Endometrial microvascular endothelial cells (primary cell): ENCODE results near the gene BTRC. TPM values are rescaled to one million over a fixed set of nuclear protein-coding genes. Genes with fewer than 3 reads are reported as not detected.
"Not testable (repeated sequence)": the region's sequence is repeated elsewhere in the genome, so short reads cannot be mapped to it uniquely, and the experiment has no call there.

Experiments used
- in situ Hi-C: cut with HindIII; loops from 2 replicates; pipeline ENCODE4 v1.10.0; 2017; ENCODE audit warnings: low sequenced_read_pairs, low pct_unique_long_range_greater_than_20kb; ENCODE audit errors: inconsistent ontology term
- total RNA-seq: library from RNA; depleted of rRNA; stranded (reverse); fragments of >200 nt; gene quantifications from one replicate; pipeline ENCODE4 v1.2.3, GENCODE V29; 2015; ENCODE audit errors: inconsistent ontology term

BTRC gene
- 14.5 TPM for total RNA-seq

GRCh38 chr10:101353692-101354327, at the start of gene BTRC:
Gene BTRC (plus strand): TSS chr10:101354165. CDS start chr10:101354181, 16 bp downstream.
- in situ Hi-C loops, result no loop called here

- in situ Hi-C loops, result no loop called here
These were observed 49.6 kb upstream of the BTRC start for GRCh38 chr10:101304316-101304715.

- in situ Hi-C loops, result no loop called here
These were observed 48.4 kb upstream of the BTRC start for GRCh38 chr10:101305320-101306241.

- in situ Hi-C loops, result no loop called here
These were observed 45.9 kb upstream of the BTRC start for GRCh38 chr10:101308051-101308450.

- in situ Hi-C loops, result no loop called here
These were observed 43.3 kb upstream of the BTRC start for GRCh38 chr10:101310529-101311184.

GRCh38 chr10:101311185-101312066, 42.5 kb upstream of the BTRC start:
- in situ Hi-C loops, result no loop called here

GRCh38 chr10:101319241-101319915, 34.6 kb upstream of the BTRC start:
- in situ Hi-C loops, result no loop called here

GRCh38 chr10:101321073-101321472, 32.9 kb upstream of the BTRC start:
- in situ Hi-C loops, result no loop called here

- in situ Hi-C loops, result no loop called here
These were observed 31.5 kb upstream of the BTRC start for GRCh38 chr10:101322266-101323108.

- in situ Hi-C loops, result no loop called here
These were observed 30.5 kb upstream of the BTRC start for GRCh38 chr10:101323495-101323894.

GRCh38 chr10:101327454-101327853, 26.5 kb upstream of the BTRC start:
- in situ Hi-C loops, result not testable (repeated sequence)

GRCh38 chr10:101329341-101330032, 24.5 kb upstream of the BTRC start:
- in situ Hi-C loops, result no loop called here

GRCh38 chr10:101330231-101330630, 23.7 kb upstream of the BTRC start:
- in situ Hi-C loops, result no loop called here

- in situ Hi-C loops, result no loop called here
These were observed 23.2 kb upstream of the BTRC start for GRCh38 chr10:101330631-101331225.

GRCh38 chr10:101331956-101332355, 22.0 kb upstream of the BTRC start:
- in situ Hi-C loops, result no loop called here

GRCh38 chr10:101334259-101334658, 19.7 kb upstream of the BTRC start:
- in situ Hi-C loops, result not testable (repeated sequence)
